GM15510 (cell line): Measurements from ENCODE around the gene NEK11.

Source experiments
- POLR2A ChIP-seq: IDR thresholded peaks from 3 replicates; pipeline ENCODE4 v1.6.1; 2011; ENCODE audit warnings: borderline replicate concordance; ENCODE audit not compliant: insufficient read length; ENCODE audit errors: extremely low read depth

The NEK11 gene

DNA sequence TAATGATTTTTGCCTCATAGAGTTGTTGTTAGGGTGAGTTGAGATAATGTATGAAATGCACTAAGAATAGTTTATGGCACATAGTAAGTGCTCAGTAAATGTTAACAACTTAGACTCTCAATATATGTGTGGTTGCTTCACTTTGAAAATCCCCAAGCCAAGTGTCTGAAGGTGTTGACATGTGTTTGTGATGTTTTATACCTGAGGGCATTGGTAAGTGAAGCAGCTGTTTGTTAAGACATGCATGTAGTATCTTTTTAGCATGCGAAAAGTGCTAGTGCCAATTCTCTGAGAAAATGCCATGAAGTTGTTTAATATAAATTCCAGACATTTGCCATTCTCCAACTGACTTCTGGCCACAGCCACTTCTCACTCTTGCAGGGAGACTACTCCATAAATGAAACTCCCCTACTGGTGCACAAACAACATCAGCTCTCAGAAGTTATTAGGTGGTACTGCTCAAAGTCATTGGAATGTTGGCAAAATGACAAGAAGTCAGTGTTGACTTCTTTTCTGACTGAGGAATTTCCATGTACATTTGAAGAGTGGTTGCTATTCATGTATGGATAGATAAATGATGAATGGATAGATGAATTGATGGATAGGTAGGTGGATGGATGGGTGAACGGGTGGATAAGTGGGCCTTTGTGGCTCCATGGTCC lies 251.3 kb downstream of the NEK11 start:
- TF ChIP-seq POLR2A, result no peak

DNA sequence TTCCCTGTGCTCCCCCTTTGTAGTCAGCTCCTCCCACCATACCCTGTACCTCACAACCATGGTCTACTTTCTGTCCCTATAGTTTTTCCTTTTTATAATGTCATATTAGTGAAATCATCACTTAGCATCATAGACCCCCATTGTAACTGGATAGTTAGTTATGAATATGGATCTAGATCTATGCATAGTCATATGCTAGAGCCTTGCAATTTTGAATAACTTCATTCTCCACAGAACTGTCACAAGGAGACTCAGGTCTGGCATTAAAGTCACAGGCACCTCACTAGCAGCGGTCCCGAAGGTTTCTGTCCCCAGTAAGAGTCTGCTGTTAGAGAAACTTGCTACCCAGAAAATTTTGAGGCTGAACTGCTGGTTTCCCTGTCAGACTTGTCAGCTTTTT lies 252.9 kb downstream of the NEK11 start:
- no peak for TF ChIP-seq POLR2A

DNA sequence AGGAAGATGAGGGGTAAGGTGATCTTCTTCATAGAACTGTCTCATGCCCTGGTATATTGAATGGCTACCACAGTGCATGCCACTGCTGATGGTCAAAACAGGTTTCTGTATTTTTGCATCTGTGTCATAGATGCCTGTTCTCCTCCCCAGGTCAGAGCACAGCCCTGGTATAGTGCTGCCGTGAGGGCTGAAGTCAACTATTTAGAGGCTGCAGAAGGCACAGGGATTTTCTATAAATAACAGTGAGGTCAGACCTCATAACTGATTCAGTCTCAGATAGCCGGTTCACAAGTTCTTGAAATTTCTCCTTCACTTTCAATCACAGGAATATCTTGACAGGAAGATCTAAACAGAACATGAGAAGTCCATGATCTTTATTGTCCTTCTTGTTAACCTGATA lies 255.7 kb downstream of the NEK11 start:
- no peak for TF ChIP-seq POLR2A

DNA sequence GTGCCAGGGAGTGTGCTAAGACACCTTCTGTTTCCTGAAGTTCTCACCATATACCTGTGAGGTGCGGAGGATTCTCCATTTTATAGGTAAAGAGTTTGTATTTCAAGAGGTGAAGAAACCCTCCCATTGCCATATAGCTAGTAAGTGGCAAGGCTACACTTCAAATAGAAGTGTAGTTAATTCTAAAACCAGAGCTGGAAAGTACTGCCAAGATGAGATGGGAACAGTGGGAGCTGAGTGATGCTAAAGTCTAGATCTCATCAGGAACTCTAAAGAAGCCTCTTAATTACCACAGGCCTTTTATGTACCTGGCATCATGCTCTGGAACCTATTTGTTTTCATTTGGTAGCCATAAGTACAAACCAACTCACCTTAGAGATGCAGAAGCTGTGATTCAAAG lies 256.3 kb downstream of the NEK11 start:
- TF ChIP-seq POLR2A, result no peak

DNA sequence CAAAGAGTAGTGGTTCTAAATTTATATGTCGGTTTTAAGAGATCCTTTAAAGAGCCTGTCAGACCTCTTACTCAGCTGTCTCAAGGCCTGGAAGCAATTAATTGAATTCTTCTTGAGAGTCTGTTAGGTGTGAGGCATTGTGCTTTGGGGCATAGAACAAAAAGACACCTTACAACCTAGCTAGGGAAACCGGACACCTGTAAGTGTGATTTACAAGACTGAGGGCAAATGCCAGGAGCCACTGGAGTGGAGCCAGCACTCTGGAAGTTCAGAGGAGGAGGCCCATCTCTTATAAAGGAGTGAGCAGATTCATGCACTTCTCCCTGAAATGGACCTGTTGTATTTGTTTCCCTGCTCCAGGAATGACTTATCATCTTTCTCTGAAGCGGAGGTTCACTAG lies 257.2 kb downstream of the NEK11 start:
- TF ChIP-seq POLR2A, result no peak

DNA sequence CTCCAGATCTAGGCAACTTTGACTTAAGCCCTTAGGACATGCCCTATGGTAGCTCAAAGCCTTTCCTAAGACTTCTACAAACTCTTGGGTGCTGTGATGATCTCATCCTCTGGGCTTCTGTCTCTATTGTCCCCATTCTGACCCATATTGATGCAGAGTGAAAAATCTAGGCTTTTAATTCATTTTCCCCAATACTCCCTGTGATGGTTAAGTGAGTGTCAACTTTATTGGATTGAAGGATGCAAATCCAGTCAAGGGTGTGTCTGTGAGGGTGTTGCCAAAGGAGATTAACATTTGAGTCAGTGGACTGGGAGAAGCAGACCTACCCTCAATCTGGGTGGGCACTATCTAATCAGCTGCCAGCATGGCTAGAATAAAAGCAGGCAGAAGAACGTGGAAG lies 257.6 kb downstream of the NEK11 start:
- no peak for TF ChIP-seq POLR2A

DNA sequence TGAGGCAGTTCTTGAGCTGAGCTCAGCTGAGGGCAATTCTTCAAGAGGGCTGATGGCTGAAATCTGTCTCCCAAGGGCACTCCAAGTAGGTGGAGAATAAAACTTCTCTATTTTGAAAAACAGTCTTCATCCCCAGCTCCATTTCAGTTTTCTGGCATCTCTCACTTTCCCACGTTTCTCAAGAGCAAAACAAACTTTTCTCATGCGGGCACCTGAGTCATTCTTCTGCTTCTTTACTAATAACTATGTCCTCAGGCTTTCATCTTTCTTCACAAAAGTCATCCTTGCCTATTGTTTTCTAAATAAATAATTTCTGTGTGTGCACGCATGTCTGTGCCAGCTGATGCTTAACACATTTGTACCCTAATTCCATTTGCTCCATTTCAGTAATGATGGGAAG lies 258.8 kb downstream of the NEK11 start:
- no peak for TF ChIP-seq POLR2A

DNA sequence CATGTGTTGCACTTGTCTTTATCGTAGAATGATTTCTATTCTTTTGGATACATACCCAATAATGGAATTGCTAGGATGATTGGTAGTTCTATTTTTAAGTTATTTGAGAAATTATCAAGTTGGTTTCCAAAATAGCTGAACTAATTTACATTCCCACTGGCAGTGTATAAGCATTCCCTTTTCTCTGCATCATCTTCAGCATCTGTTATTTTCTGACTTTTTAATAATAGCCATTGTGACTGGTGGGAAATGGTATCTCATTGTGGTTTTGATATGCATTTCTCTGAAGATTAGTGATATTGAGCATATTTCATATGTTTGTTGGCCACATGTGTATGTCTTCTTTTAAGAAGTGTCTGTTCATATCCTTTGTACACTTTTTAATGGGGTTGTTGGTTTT lies 273.2 kb downstream of the NEK11 start:
- TF ChIP-seq POLR2A, result no peak

DNA sequence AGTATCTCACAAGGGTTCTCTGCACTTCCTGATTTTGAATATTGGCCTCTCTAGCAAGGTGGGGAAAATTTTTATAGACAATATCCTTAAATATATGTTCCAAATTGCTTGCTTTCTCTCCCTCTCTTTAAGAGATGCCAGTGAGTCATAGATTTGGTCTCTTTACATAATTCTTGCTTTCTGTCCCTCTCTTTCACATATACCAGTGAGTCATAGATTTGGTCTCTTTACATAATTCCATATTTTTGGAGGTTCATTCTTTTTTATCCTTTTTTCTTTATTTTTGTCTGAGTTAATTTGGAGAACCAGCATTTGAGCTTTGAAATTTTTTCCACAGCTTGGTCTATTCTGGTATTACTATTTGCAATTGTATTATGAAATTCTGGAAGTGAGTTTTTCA lies 277.2 kb downstream of the NEK11 start:
- TF ChIP-seq POLR2A, result no peak

DNA sequence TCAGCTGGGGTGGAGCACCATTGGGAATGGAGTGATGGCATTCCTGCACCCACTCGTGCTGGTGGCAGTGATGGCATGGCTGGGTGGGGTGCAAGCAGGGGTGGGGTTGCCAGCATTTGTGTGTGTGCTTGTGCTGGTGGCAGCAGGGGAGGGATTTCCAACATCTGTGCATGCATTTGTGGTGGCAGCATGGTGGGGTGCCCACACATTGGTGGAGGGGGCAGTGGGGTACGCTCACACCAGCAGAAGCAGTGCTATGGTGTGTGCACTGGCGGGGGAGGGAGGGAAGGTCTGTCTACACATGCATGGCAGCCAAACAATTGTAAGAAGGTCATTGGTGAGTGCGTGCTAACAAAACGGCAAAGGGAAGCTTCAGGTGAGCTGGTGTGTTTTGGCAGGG lies 278.2 kb downstream of the NEK11 start:
- no peak for TF ChIP-seq POLR2A

DNA sequence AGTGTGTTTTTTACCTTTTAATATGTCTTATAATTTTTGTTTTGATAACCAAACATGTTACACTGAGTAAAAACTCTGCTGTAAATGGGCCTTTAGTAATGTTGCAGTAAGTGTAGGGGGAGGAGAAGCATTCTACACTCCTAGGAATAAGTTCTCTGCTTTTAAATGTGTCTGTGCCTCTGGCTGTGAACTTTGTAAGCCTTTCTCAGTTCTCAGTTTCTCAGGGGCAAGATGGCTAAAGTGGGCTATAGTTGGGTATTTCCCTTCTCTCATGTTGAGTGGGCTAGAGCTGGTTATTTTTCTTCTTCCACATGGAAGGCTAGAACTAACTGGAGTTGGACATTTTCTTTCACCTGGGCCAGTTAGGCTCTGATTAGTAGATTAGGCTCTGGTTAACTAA lies 279.6 kb downstream of the NEK11 start:
- no peak for TF ChIP-seq POLR2A

DNA sequence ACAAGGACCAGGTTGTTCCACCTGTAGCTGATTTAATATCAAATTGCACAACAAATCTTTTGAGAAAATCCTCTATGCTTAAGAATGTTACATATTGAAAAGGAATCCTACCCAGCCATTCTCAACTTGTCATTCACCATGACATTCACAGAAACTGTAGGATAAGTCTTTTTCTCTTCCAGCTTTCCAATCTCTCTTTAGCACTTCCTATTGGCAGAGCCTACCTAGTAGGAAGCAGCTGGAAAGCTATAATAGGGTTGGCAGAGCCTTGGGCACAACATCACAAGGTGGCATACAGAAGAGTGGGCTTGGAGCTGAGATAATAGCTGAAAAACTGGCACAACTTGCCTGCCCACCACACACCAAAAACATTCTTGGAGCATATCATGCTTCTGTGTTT lies 287.6 kb downstream of the NEK11 start:
- no peak for TF ChIP-seq POLR2A

DNA sequence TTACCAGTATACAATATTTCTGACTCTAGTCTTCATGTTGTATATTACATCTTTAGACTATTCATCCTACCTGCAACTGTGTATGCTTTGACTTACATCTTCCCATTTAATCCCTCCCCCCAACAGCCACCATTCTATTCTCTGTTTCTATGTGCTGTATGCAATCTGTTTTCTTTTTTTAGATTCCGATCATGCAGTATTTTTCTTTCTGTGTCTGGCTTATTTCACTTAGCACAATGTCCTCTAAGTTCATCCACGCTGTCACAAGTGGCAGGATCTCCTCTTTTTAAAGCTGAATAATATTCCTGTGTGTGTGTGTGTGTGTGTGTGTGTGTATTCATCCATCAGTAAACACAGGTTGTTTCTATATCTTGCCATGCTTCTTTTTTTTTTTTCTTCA lies 288.5 kb downstream of the NEK11 start:
- TF ChIP-seq POLR2A, result no peak

DNA sequence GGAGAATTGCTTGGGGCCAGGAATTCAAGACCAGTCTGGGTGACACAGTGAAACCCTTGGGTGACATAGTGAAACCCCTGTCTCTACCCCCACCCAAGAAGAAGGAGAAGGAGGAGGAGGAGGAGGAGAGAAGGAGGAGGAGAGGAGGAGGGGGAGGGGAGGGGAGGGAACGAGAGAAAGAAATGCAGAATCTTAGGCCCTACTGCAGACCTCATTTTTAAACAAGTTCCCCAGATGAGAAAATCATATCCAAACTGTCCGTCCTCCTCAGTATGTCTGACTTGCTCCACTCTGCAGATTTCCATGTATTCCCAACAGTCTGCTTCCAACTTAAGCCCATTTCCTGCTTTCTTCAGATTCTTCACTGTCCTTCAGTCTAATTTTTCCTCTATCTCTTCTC lies 291.0 kb downstream of the NEK11 start:
- TF ChIP-seq POLR2A, result no peak

DNA sequence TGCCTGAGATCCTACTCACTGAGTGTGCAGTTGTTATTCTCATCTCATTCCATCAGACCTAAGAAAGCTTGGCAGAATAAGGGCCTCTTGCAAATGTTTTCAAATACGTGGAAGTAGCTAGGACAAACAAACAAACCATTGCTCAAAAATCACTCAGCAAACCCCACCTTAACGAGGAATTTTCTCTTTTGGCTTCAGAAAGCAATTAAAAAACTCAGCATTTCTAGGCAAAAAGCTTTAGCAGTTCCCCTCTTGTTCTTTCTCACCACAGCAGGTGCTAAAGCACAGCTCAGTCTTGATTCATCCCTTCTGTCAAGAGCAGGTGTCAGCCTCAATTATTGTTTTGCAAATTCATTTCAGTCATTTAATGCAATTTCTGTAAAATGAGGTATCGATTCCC lies 296.3 kb downstream of the NEK11 start:
- TF ChIP-seq POLR2A, result no peak

DNA sequence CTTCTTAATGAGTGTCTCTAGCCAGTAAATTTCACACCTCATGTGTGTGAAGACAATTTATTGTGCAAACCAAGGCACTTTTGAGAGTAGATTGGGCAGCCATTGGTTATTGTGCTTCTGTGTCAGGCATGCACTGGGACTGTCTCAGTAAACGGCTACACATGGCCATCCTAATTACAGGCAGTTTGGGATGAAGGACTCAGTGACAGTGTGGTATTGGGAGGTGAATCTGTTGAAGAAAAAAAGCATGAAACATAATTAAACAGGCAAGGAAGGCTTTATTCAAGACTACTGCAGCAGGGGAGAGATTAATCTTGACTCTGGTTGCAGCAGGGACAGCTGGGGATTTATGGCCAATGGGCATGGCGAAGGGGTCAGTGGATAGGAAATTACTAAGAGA lies 297.1 kb downstream of the NEK11 start:
- no peak for TF ChIP-seq POLR2A

DNA sequence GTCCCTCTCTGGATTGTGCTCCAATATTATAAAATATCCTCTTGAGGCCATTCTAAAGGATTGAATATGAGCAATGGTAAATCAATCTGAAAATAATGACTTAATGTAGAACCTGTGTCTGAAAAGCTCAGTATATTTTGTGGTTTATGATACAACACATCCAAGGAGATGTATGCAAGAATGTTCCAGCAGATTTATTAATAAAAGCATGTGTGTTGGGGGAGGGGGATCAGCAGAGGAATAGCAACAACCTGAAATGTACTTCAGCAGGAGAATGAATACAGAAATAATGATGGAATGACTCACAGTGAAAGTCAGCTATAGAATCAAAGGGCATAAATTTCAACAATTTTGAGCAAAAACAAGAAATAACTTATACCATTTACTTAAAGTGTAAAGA lies 298.2 kb downstream of the NEK11 start:
- TF ChIP-seq POLR2A, result no peak
